B cell (primary cell): Measurements from ENCODE around the gene WDR86. TPM values are rescaled to one million over a fixed set of nuclear protein-coding genes. Genes with fewer than 3 reads are reported as not detected.

ENCODE experiments used
- ATAC-seq: fragments of 200-7000 bp; cut with Tn5 transposase; one replicate; pipeline ENCODE4 v1.10.0; 2021; ENCODE audit warnings: low read depth, mild to moderate bottlenecking, moderate number of reproducible peaks, moderate library complexity
- CTCF ChIA-PET: fragments of 350-600 bp; sonication (Branson Sonifier 250); formaldehyde crosslinking; loops from one replicate; lab custom pipeline; 2021; ENCODE audit warnings: antibody characterized with exemption, inconsistent platforms; lab: Charles Lee
- POLR2A ChIA-PET: fragments of 350-600 bp; sonication (Branson Sonifier 250); formaldehyde crosslinking; loops from one replicate; lab custom pipeline; 2021; ENCODE audit warnings: antibody characterized with exemption; lab: Charles Lee
- DNase-seq: peaks from one replicate; pipeline ENCODE4 v3.0.0; 2013
- H2AFZ ChIP-seq: 2 replicates; pipeline ENCODE4 v1.6.1; 2012; ENCODE audit warnings: mild to moderate bottlenecking, low read depth, low read length; ENCODE audit not compliant: insufficient read depth, poor library complexity, severe bottlenecking
- H3K27ac ChIP-seq, 2 donors: 1 replicate in 1 of 2; 2 replicates in 1 of 2; pipeline ENCODE4 v1.5.1; 2012 to 2013; ENCODE audit warnings: low read length in 2 of 2, mild to moderate bottlenecking in 2 of 2, moderate library complexity in 1 of 2
- H3K27me3 ChIP-seq, 4 experiments: fragments of 200-600 bp in 1 of 4; sonication (generic) in 1 of 4; replicated peaks in 1 of 4; 1 replicate in 2 of 4; 2 replicates in 2 of 4; pipeline versions ENCODE4 v1.6.1 to v1.7.0; 2013 to 2016; ENCODE audit warnings: low read length in 3 of 4, mild to moderate bottlenecking in 2 of 4, mixed read lengths in 1 of 4, moderate library complexity in 1 of 4; ENCODE audit not compliant: insufficient read depth in 4 of 4, control insufficient read depth in 3 of 4; ENCODE audit errors: control extremely low read depth in 1 of 4
- H3K36me3 ChIP-seq, 2 experiments: replicated peaks in 1 of 2; 1 replicate in 1 of 2; 2 replicates in 1 of 2; pipeline versions ENCODE4 v1.6.1 to v1.7.1; 2013; ENCODE audit warnings: low read length in 1 of 2; ENCODE audit not compliant: insufficient read depth in 2 of 2, control insufficient read depth in 1 of 2; ENCODE audit errors: control extremely low read depth in 1 of 2, extremely low read depth in 1 of 2
- H3K4me1 ChIP-seq, 2 donors: fragments of 200-600 bp in 1 of 2; sonication (generic) in 1 of 2; 1 replicate in 1 of 2; 2 replicates in 1 of 2; pipeline versions ENCODE4 v1.5.1 to v1.6.1; 2013 to 2017; ENCODE audit warnings: low read length in 2 of 2; ENCODE audit not compliant: control insufficient read depth in 2 of 2, insufficient read depth in 2 of 2
- H3K4me2 ChIP-seq: replicated peaks from 2 replicates; pipeline ENCODE3; 2012; ENCODE audit warnings: mild to moderate bottlenecking, low read depth, low read length; ENCODE audit not compliant: poor library complexity, severe bottlenecking
- H3K4me3 ChIP-seq, 5 experiments: fragments of 200-600 bp in 1 of 5; sonication (generic) in 1 of 5; 1 replicate in 3 of 5; 2 replicates in 2 of 5; pipeline versions ENCODE4 v1.5.1 to v1.7.0; 2011 to 2016; ENCODE audit warnings: low read length in 4 of 5, mild to moderate bottlenecking in 4 of 5, low read depth in 2 of 5, control low read depth in 1 of 5, moderate library complexity in 1 of 5; ENCODE audit not compliant: insufficient read depth in 1 of 5; ENCODE audit errors: control extremely low read depth in 1 of 5, extremely low read depth in 1 of 5
- H3K79me2 ChIP-seq: fragments of 200-600 bp; sonication (generic); one replicate; pipeline ENCODE4 v1.6.0; 2016; ENCODE audit warnings: low read length; ENCODE audit not compliant: control insufficient read depth, insufficient read depth
- H3K9ac ChIP-seq: fragments of 200-600 bp; sonication (generic); 2 replicates; pipeline ENCODE4 v1.6.1; 2017; ENCODE audit warnings: mild to moderate bottlenecking, low read length, moderate library complexity
- H3K9me3 ChIP-seq, 3 donors: one replicate each; pipeline versions ENCODE4 v1.6.1 to v1.7.1; 2013; ENCODE audit warnings: low read length in 2 of 3; ENCODE audit not compliant: control insufficient read depth in 2 of 3, insufficient read depth in 1 of 3; ENCODE audit errors: control extremely low read depth in 1 of 3
- H4K20me1 ChIP-seq: 2 replicates; pipeline ENCODE4 v1.6.0; 2012; ENCODE audit warnings: mild to moderate bottlenecking, low read length; ENCODE audit not compliant: insufficient read depth, control insufficient read depth, poor library complexity, severe bottlenecking
- H3K27ac Mint-ChIP-seq: one replicate; pipeline ENCODE4 v1.8.0; 2021; ENCODE audit warnings: mixed read lengths
- H3K27me3 Mint-ChIP-seq: one replicate; pipeline ENCODE4 v1.8.0; 2021; ENCODE audit warnings: mixed read lengths
- H3K4me1 Mint-ChIP-seq: one replicate; pipeline ENCODE4 v1.8.0; 2021; ENCODE audit warnings: mixed read lengths
- H3K4me3 Mint-ChIP-seq: one replicate; pipeline ENCODE4 v1.8.0; 2021; ENCODE audit warnings: mixed read lengths
- H3K9me3 Mint-ChIP-seq: one replicate; pipeline ENCODE4 v1.8.0; 2022; ENCODE audit warnings: mixed read lengths; ENCODE audit not compliant: insufficient read depth
- CTCF ChIP-seq: fragments of 200-600 bp; IDR thresholded peaks from one replicate; pipeline ENCODE4 v1.8.0; 2022; ENCODE audit warnings: antibody characterized with exemption, mild to moderate bottlenecking
- EZH2 ChIP-seq: IDR thresholded peaks from 2 replicates; pipeline ENCODE4 v1.6.1; 2012; ENCODE audit warnings: borderline replicate concordance, low read depth, mild to moderate bottlenecking, moderate library complexity, low read length; ENCODE audit not compliant: insufficient read depth, poor library complexity, severe bottlenecking
- WGBS: methylation state at CpG from one replicate; pipeline ENCODE4 v1.1.5; 2013; ENCODE audit warnings: missing lambda C conversion rate; ENCODE audit not compliant: insufficient coverage; 5-methylcytosine and 5-hydroxymethylcytosine counted together
- intact Hi-C: fragments of 100-400 bp; cut with micrococcal nuclease; formaldehyde crosslinking; loops from one replicate; pipeline ENCODE4 v1.10.0; 2022
- polyA plus RNA-seq: library from polyadenylated mRNA; depleted of rRNA; stranded (reverse); fragments of >200 nt; gene quantifications from 2 replicates; pipeline ENCODE4 v1.2.3, GENCODE V29; 2012
- total RNA-seq, 2 donors: library from RNA; stranded (reverse); fragments of 120-200 nt in 1 of 2; gene quantifications; 1 replicate in 1 of 2; 2 replicates in 1 of 2; pipeline versions ENCODE4 v1.2.3 to v1.2.4, GENCODE V29; 2013 to 2022

The WDR86 gene
- total and polyA plus RNA-seq, 2 donors (not counting 1 experiment from before 2014, with no cell fraction given), result 1.4 to 1.5 TPM

DNA sequence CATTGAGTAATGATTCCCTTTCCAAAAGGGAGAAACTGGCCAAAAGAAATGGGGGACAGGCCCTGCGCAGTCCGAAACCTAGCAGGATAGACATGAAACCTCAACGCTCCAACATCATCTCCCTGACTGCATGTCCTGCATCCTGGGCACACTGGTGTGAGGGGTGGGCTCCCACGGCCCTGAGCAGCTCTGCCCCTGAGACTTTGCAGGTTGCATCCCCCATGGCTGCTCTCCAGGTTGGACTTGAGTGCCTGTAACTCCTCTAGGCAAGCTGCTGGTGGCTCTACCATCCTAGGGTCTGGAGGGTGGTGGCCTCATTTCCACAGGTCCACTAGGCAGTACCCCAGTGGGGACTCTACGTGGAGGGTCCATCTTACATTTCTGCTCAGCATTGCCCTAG, 46.4 kb upstream of the WDR86 start:
- peaks cover 9% of the 10 kb centered on the region for H3K27me3 Mint-ChIP-seq
- no peak overlapping the region for H3K4me3 Mint-ChIP-seq
- H3K27ac ChIP-seq, result no peak overlapping the region
- H3K27ac Mint-ChIP-seq, result no peak overlapping the region
- CTCF ChIA-PET, result interaction anchor here (1.7 kb wide), 1 partner anchor 8 kb away, joined by 7 read pairs; no protein-coding TSS in a partner anchor
- no peaks in the 10 kb centered on the region for H3K9me3 Mint-ChIP-seq
- H3K9me3 ChIP-seq, result peaks cover 0 to 18% (median 0%) of the 10 kb centered on the region in 3 donors
- DNase-seq (no peak), ATAC-seq (no peak)
- H3K4me3 ChIP-seq, result no peak overlapping the region
- POLR2A ChIA-PET, result no interaction called here
- H4K20me1 ChIP-seq, result no peaks in the 10 kb centered on the region
- H2AFZ ChIP-seq, result no peak overlapping the region
- no peak for TF ChIP-seq EZH2
- no peak for TF ChIP-seq CTCF
- intact Hi-C loops, result no loop called here
- no peak overlapping the region for H3K9ac ChIP-seq
- no peaks in the 10 kb centered on the region for H3K36me3 ChIP-seq
- no peak overlapping the region for H3K4me2 ChIP-seq
- H3K27me3 ChIP-seq, result peaks cover 0 to 8% (median 0%) of the 10 kb centered on the region in 4 experiments
- WGBS, result 95% methylated on average over 4 of the region's 5 CpGs
- no peaks in the 10 kb centered on the region for H3K4me1 ChIP-seq
- H3K4me1 Mint-ChIP-seq, result no peaks in the 10 kb centered on the region
- H3K79me2 ChIP-seq, result no peaks in the 10 kb centered on the region

DNA sequence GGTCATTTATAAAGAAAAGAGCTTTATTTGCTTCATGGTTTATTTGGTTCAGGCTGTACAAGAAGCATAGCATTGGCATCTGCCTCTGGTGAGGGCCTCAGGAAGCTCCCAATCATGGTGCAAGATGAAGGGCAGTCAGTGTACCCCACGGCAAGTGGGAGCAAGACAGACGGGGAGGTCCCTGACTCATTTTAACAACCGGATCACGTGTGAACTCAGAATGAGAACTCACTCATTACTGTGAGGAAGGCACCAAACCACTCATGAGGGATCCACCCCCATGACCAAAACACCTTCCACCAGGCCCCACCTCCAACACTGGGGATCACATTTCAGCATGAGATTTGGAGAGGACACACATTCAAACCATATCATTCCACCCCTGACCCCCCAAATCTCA, 45.9 kb upstream of the WDR86 start:
- H3K4me1 ChIP-seq, result no peaks in the 10 kb centered on the region
- Mint-ChIP-seq H3K27me3 (peaks cover 14% of the 10 kb centered on the region), H3K4me3 (no peak overlapping the region), H3K4me1 (no peaks in the 10 kb centered on the region), H3K27ac (no peak overlapping the region), H3K9me3 (no peaks in the 10 kb centered on the region)
- H3K4me3 ChIP-seq, result no peak overlapping the region
- H3K27ac ChIP-seq, result no peak overlapping the region
- H3K4me2 ChIP-seq, result no peak overlapping the region
- no peak for TF ChIP-seq CTCF
- no peak for TF ChIP-seq EZH2
- 72% methylated on average over 4 of the region's 4 CpGs for WGBS
- no peaks in the 10 kb centered on the region for H4K20me1 ChIP-seq
- H3K36me3 ChIP-seq, result no peaks in the 10 kb centered on the region
- ChIA-PET CTCF (no interaction called here), POLR2A (no interaction called here)
- ATAC-seq (no peak), DNase-seq (no peak)
- intact Hi-C loops, result no loop called here
- H3K9me3 ChIP-seq, result peaks cover 0 to 12% (median 0%) of the 10 kb centered on the region in 3 donors
- peaks cover 0 to 8% (median 0%) of the 10 kb centered on the region in 4 experiments for H3K27me3 ChIP-seq
- H2AFZ ChIP-seq, result no peak overlapping the region
- H3K79me2 ChIP-seq, result no peaks in the 10 kb centered on the region
- H3K9ac ChIP-seq, result no peak overlapping the region
